Brain microvascular endothelial cell (primary cell): ENCODE results near the gene SMIM10L1.
A peak's percentile ranks its signal among the peaks of the same experiment; 100 is the strongest.

Experiments used
- DNase-seq: peaks from one replicate; pipeline ENCODE4 v3.0.0-alpha.2; 2020
- H3K27ac ChIP-seq: fragments of 250-450 bp; sonication (Bioruptor Pico); 2 replicates; pipeline ENCODE4 v1.5.1; 2020; ENCODE audit warnings: mild to moderate bottlenecking, moderate library complexity
- H3K27me3 ChIP-seq: fragments of 250-450 bp; sonication (Bioruptor Pico); replicated peaks from 2 replicates; pipeline ENCODE4 v1.5.1; 2020; ENCODE audit warnings: mild to moderate bottlenecking
- H3K36me3 ChIP-seq: fragments of 250-450 bp; sonication (Bioruptor Pico); replicated peaks from 2 replicates; pipeline ENCODE4 v1.5.1; 2020; ENCODE audit warnings: mild to moderate bottlenecking
- H3K4me3 ChIP-seq: 2 replicates; pipeline ENCODE4 v1.5.1; 2011; ENCODE audit warnings: low read depth, mild to moderate bottlenecking, control low read depth, low read length, moderate library complexity
- CTCF ChIP-seq: IDR thresholded peaks from 2 replicates; pipeline ENCODE4 v1.5.1; 2011; ENCODE audit warnings: low read depth, mild to moderate bottlenecking, moderate library complexity, low read length, control low read depth, inconsistent platforms; ENCODE audit errors: missing control alignments
- in situ Hi-C: cut with HindIII; loops from 2 replicates; pipeline ENCODE4 v1.10.0; 2017; ENCODE audit warnings: low sequenced_read_pairs, low pct_ligation_motif_present

SMIM10L1 gene

GRCh38 chr12:11171145-11171968 lies at the start of gene SMIM10L1:
Gene SMIM10L1 (plus strand): TSS chr12:11171194. CDS start chr12:11171357, 163 bp downstream.
- TF ChIP-seq CTCF, result peak; percentile 12
- Histone ChIP-seq H3K27me3 (no peaks in the 10 kb centered on the region), H3K27ac (peak within 1 kb of the TSS; percentile 96), H3K36me3 (peaks cover 2% of the 10 kb centered on the region), H3K4me3 (peak within 1 kb of the TSS; percentile 91)
- in situ Hi-C loops, result no loop called here
- peak; percentile 92 for DNase-seq

- Histone ChIP-seq H3K27ac (no peak overlapping the region), H3K4me3 (no peak overlapping the region), H3K27me3 (no peaks in the 10 kb centered on the region), H3K36me3 (no peaks in the 10 kb centered on the region)
- in situ Hi-C loops, result no loop called here
- DNase-seq, result no peak
- no peak for TF ChIP-seq CTCF
Measured at GRCh38 chr12:11130382-11130781, 40.6 kb upstream of the SMIM10L1 start.

GRCh38 chr12:11130999-11131398 lies 40.0 kb upstream of the SMIM10L1 start:
- in situ Hi-C loops, result no loop called here
- TF ChIP-seq CTCF, result no peak
- no peaks in the 10 kb centered on the region for H3K27me3 ChIP-seq
- no peak for DNase-seq
- H3K4me3 ChIP-seq, result no peak overlapping the region
- no peak overlapping the region for H3K27ac ChIP-seq
- no peaks in the 10 kb centered on the region for H3K36me3 ChIP-seq

GRCh38 chr12:11133162-11133561 lies 37.8 kb upstream of the SMIM10L1 start:
- in situ Hi-C loops, result no loop called here
- no peak overlapping the region for H3K27ac ChIP-seq
- H3K36me3 ChIP-seq, result no peaks in the 10 kb centered on the region
- no peak overlapping the region for H3K4me3 ChIP-seq
- no peak for TF ChIP-seq CTCF
- no peaks in the 10 kb centered on the region for H3K27me3 ChIP-seq
- no peak for DNase-seq

GRCh38 chr12:11133816-11134215 lies 37.2 kb upstream of the SMIM10L1 start:
- Histone ChIP-seq H3K36me3 (no peaks in the 10 kb centered on the region), H3K4me3 (no peak overlapping the region), H3K27me3 (no peaks in the 10 kb centered on the region), H3K27ac (no peak overlapping the region)
- in situ Hi-C loops, result no loop called here
- TF ChIP-seq CTCF, result no peak
- no peak for DNase-seq
